Skeletal muscle tissue (tissue), 4 donors: Measurements from ENCODE around the gene ATP9B. TPM values are rescaled to one million over a fixed set of nuclear protein-coding genes. Genes with fewer than 3 reads are reported as not detected.

ENCODE experiments used
- H3K27ac ChIP-seq: one replicate; pipeline ENCODE4 v1.7.0; 2013; ENCODE audit warnings: mild to moderate bottlenecking, low read depth, low read length, inconsistent platforms
- H3K27me3 ChIP-seq, 3 donors: one replicate each; pipeline ENCODE4 v1.7.0; 2013; ENCODE audit warnings: low read length in 3 of 3; ENCODE audit not compliant: control insufficient read depth in 3 of 3, insufficient read depth in 3 of 3
- H3K36me3 ChIP-seq, 3 donors: one replicate each; pipeline ENCODE4 v1.7.0; 2013; ENCODE audit warnings: low read length in 3 of 3; ENCODE audit not compliant: control insufficient read depth in 3 of 3, insufficient read depth in 3 of 3
- H3K4me1 ChIP-seq, 3 donors: one replicate each; pipeline ENCODE4 v1.7.0; 2013; ENCODE audit warnings: low read length in 3 of 3, mild to moderate bottlenecking in 3 of 3; ENCODE audit not compliant: control insufficient read depth in 3 of 3, insufficient read depth in 3 of 3
- H3K4me3 ChIP-seq, 3 donors: one replicate each; pipeline ENCODE4 v1.7.0; 2013; ENCODE audit warnings: low read length in 3 of 3
- H3K9ac ChIP-seq, 3 donors: one replicate each; pipeline ENCODE4 v1.7.0; 2013; ENCODE audit warnings: low read length in 3 of 3, mild to moderate bottlenecking in 3 of 3, moderate library complexity in 2 of 3, low read depth in 1 of 3
- H3K9me3 ChIP-seq, 3 donors: one replicate each; pipeline ENCODE4 v1.7.0; 2013; ENCODE audit warnings: low read length in 3 of 3; ENCODE audit not compliant: control insufficient read depth in 3 of 3
- total RNA-seq: library from RNA; depleted of rRNA; stranded (reverse); fragments of >200 nt; gene quantifications from one replicate; pipeline ENCODE4 v1.2.3, GENCODE V29; 2014
- donor health status: Osteomylitis.

Gene ATP9B
- total RNA-seq, 1 donor from 2014 or later, result 83.0 TPM

DNA sequence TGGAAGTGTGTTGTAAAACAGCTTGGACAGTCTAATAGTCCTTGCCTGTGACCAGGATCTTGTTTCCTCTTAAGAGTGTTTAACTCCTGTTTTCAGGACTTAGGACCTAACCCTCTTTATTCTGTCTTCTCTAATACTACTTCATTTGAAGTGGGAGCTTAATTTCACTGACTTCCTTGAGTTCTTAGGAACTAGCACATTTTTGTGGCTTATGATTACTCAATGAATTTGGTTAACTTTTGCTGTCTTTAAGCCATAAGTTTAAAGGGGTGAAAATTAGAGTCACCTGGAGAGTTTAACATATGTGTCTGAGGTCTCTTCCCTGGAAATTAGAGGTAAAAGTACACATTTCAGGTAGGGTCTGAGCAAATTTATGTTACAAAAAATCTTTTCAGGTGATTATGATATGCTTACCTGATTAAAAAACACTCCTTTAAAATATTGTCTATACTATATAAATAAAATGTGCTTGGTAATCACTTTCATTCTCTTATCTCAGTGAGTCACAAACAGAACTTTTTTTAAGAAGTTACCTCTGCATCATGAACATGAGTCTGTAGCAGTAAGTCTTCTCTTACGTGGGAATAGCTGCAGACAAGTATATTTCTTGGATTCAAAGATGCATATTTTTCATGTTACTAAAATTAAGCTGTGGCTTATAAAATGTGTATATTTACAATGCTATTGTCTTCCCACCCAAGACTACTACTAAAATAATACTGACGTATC is 52.7 kb downstream of the ATP9B start:
- Histone ChIP-seq H3K27me3 (no peaks in the 10 kb centered on the region), H3K9ac (no peak overlapping the region), H3K4me3 (no peak overlapping the region), H3K4me1 (peaks cover 4 to 6% (median 5%) of the 10 kb centered on the region in 3 donors), H3K9me3 (no peaks in the 10 kb centered on the region), H3K36me3 (peaks cover 0 to 9% (median 3%) of the 10 kb centered on the region in 3 donors), H3K27ac (no peak overlapping the region)

DNA sequence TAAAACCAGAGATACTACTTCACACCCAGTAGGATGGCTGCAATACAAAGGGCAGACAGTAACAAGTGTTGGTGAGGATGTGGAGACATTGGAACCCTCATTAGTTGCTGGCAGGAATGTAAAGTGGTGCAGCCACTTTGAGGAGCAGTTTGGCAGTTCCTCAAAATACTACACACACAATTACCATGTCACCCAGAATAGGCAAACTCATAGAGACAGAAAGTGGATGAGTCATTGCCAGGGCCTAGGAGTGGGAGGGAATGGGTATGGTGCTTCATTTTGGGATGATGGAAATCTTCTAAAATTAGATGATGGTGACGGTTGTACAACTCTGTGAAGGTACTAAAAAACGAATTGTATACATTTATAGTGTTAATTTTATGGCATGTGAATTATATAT is 54.8 kb downstream of the ATP9B start:
- no peak overlapping the region for H3K4me3 ChIP-seq
- H3K4me1 ChIP-seq, result no peaks in the 10 kb centered on the region
- no peaks in the 10 kb centered on the region for H3K27me3 ChIP-seq
- no peak overlapping the region for H3K27ac ChIP-seq
- H3K9ac ChIP-seq, result no peak overlapping the region
- H3K36me3 ChIP-seq, result peaks cover 0 to 14% (median 8%) of the 10 kb centered on the region in 3 donors
- no peaks in the 10 kb centered on the region for H3K9me3 ChIP-seq

DNA sequence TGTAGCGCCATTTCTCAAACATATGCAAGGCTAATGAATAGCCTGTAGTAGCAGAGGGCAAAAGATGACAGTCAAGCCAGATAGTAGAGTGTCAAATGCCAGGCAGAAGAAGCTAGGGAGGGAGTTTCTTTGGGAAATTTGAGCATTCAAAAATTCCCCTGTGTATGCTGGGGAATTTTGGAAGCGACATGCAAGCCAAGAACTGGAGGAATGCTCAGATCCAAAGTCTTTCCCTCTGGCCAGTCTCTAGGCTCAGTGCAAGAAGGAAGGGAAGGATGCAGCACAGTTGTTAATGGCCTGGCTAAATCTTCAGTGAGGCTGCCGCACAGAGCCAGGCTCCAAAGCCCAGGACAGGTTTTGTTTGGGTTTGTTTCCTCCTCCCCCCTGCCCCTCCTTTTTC is 59.9 kb downstream of the ATP9B start:
- Histone ChIP-seq H3K9ac (no peak overlapping the region), H3K27ac (no peak overlapping the region), H3K27me3 (no peaks in the 10 kb centered on the region), H3K4me3 (no peak overlapping the region), H3K36me3 (peaks cover 0 to 14% (median 5%) of the 10 kb centered on the region in 3 donors), H3K9me3 (no peaks in the 10 kb centered on the region), H3K4me1 (no peaks in the 10 kb centered on the region)

DNA sequence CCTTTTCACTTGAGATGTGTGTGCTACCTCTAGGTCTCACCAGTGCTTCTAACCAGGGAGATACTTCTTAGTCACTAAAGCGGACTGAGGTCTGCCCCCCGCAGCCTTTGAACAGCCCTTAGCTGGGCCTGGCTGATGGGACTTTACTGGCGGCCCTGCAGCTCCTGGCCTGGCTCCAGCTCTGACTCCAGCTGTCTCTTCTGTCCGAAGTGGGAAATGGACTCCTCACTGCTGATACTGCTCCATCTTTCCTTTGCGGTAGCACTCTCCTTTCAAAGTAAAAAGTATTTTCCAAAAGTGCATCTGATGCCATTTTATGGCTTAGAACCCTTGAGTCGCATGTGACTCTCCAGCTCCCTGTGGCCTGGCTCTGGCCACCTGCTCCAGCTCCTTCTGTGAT is 64.5 kb downstream of the ATP9B start:
- Histone ChIP-seq H3K4me1 (no peaks in the 10 kb centered on the region), H3K9ac (no peak overlapping the region), H3K9me3 (no peaks in the 10 kb centered on the region), H3K27me3 (no peaks in the 10 kb centered on the region), H3K27ac (no peak overlapping the region), H3K36me3 (no peaks in the 10 kb centered on the region), H3K4me3 (no peak overlapping the region)

DNA sequence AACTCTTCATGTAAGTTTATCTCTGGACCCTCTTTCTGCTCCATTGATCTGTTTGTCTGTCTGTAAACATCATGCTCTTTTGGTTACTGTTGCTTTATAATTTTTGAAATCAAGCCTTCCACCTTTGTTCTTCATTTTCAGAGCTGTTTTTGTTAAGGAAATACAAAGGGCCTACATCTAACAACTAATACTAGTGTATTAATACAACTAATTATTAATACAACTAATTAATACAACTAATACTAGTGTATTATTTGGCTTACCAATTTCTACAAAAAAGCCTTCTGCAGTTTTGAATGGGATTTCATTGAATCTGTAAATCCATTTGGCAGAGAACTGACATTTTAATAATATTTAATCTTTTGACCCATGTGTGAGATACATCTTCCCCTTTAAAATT is 66.7 kb downstream of the ATP9B start:
- Histone ChIP-seq H3K9me3 (no peaks in the 10 kb centered on the region), H3K27me3 (no peaks in the 10 kb centered on the region), H3K9ac (no peak overlapping the region), H3K4me3 (no peak overlapping the region), H3K36me3 (no peaks in the 10 kb centered on the region), H3K27ac (no peak overlapping the region), H3K4me1 (no peaks in the 10 kb centered on the region)

DNA sequence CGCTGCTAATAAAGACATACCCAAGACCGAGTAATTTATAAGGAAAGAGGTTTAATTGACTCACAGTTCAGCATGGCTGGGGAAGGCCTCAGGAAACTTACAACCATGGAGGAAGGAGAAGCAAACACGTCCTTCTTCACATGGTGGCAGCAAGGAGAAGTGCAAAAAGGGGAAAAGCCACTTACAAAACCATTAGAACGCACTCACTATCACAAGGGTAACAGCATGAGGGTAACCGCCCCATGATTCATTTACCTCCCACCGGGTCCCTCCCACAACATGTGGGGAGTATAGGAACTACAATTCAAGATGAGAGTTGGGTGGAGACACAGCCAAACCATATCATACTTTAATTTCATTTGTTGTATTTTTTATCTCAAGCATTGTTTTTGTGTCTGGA is 67.5 kb downstream of the ATP9B start:
- Histone ChIP-seq H3K27ac (no peak overlapping the region), H3K36me3 (no peaks in the 10 kb centered on the region), H3K9me3 (no peaks in the 10 kb centered on the region), H3K4me1 (no peaks in the 10 kb centered on the region), H3K9ac (no peak overlapping the region), H3K27me3 (no peaks in the 10 kb centered on the region), H3K4me3 (no peak overlapping the region)

DNA sequence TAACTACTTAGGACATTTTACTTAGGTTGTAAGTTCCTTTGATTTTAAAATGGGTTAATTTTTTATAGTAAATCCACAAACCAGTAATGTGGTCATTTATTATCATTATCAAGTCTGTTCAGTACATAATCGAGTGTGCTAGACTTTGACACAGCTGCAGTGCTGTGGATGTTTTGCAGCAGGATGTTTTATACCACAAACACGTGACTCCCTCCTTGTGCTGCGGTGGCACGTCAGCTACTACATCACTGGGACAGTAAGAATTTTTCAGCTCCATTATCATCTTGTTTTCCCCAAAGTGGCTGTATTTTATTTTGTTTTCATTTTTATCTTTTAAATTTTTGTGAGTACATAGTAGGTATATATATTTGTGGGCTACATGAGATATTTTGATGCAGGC is 70.0 kb downstream of the ATP9B start:
- Histone ChIP-seq H3K4me3 (no peak overlapping the region), H3K4me1 (no peaks in the 10 kb centered on the region), H3K36me3 (peaks cover 0 to 2% (median 0%) of the 10 kb centered on the region in 3 donors), H3K9ac (no peak overlapping the region), H3K27ac (no peak overlapping the region), H3K9me3 (no peaks in the 10 kb centered on the region), H3K27me3 (no peaks in the 10 kb centered on the region)

DNA sequence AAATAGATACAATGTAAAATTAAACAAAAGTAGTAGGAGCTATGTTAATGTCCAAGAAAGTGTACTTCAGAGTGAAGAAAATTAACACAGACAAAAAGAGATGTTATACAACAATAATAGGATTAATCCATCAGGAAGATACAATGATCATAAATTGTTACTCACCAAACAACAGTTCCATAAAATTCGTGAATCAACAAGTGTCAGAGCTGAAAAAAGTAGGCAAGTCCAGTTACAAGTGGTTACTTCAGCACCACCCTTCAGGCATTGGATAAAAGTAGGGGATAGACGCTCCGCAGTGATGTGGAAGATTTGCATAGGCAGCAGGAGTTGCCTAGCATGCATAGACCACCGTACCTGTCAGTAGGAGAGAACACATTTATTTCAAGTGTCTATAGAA is 77.8 kb downstream of the ATP9B start:
- Histone ChIP-seq H3K27me3 (no peaks in the 10 kb centered on the region), H3K9ac (no peak overlapping the region), H3K4me3 (no peak overlapping the region), H3K4me1 (no peaks in the 10 kb centered on the region), H3K9me3 (no peaks in the 10 kb centered on the region), H3K27ac (no peak overlapping the region), H3K36me3 (peaks cover 0 to 10% (median 4%) of the 10 kb centered on the region in 3 donors)

DNA sequence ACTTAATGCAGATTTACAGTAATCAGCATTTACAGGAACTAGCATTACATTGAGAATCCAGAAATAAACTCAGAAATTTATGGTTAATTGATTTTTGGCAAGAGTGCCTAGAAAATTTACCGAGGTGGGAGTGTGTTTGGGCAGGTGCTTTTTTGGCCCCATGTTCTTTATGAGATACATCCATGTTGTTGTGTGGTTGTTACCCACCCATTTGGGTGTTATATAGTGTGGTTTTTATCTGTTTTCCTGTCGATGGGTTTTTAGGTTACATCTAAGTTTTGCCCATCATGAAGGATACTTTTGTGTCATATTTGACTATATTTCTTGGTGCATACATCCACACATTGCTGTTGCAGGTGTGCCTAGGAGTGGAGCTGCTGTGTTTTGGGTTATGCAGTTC is 82.0 kb downstream of the ATP9B start:
- Histone ChIP-seq H3K27ac (no peak overlapping the region), H3K9me3 (no peaks in the 10 kb centered on the region), H3K27me3 (no peaks in the 10 kb centered on the region), H3K4me3 (no peak overlapping the region), H3K4me1 (no peaks in the 10 kb centered on the region), H3K36me3 (peaks cover under 1 to 7% (median 4%) of the 10 kb centered on the region in 3 donors), H3K9ac (no peak overlapping the region)

DNA sequence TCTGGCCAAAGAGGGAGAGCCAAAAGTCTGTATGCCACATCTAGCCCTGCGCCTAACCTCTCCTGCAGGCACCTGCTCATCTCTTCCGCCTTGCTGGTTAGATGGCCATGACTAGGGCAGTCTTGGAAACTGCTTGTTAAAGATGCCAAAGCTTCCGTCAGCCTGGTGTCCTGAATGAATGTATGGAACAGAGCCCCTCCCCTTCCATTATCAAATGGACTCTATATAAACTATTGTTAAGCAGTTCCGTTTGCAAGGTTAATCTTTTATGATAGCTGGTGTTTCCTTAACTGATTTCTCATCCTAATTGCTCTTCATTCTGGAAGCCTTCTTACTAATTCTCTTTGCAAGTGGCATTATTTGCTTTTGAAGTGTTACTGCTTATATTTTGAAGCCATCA is 87.1 kb downstream of the ATP9B start:
- Histone ChIP-seq H3K27me3 (no peaks in the 10 kb centered on the region), H3K4me3 (no peak overlapping the region), H3K9ac (no peak overlapping the region), H3K4me1 (no peaks in the 10 kb centered on the region), H3K36me3 (peaks cover 0 to 11% (median 5%) of the 10 kb centered on the region in 3 donors), H3K27ac (no peak overlapping the region), H3K9me3 (no peaks in the 10 kb centered on the region)
